Mammary epithelial cell (primary cell): ENCODE data around the gene DZIP1L.

Experiments
- CTCF ChIP-seq, 2 donors: IDR thresholded peaks in 1 of 2; conservative IDR thresholded peaks in 1 of 2; 2 replicates each; pipeline ENCODE4 v1.5.1; 2011 to 2012; ENCODE audit warnings: inconsistent platforms in 2 of 2, low read length in 2 of 2, mild to moderate bottlenecking in 2 of 2, control low read depth in 1 of 2, low read depth in 1 of 2; ENCODE audit not compliant: insufficient read depth in 1 of 2; ENCODE audit errors: extremely low read depth in 1 of 2
- EZH2 ChIP-seq: IDR thresholded peaks from 2 replicates; pipeline ENCODE4 v1.6.1; 2012; ENCODE audit warnings: low read length, inconsistent platforms, borderline replicate concordance

- no peak for TF ChIP-seq CTCF (conservative IDR thresholded peaks at IDR 0.05 in 1 of 2, IDR thresholded peaks at IDR 0.05 in 1 of 2; ENCODE audit: extremely low read depth in 1 of 2, insufficient read depth in 1 of 2, low read depth in 1 of 2, low read length in 2 of 2)
- TF ChIP-seq EZH2: no peak
Observed at GRCh38 chr3:138136201-138136600, 20.8 kb upstream of the DZIP1L start.
